Measurements from ENCODE around the gene LEPR. TPM values are rescaled to one million over a fixed set of nuclear protein-coding genes. Genes with fewer than 3 reads are reported as not detected.

The LEPR gene
- total RNA-seq, 1 experiment from 2014 or later = 3.0 TPM

- H3K27ac ChIP-seq (ENCODE audit: low read length) = no peak overlapping the region
- no peak overlapping the region for H3K4me3 ChIP-seq (ENCODE audit: low read depth in 2 of 2, low read length in 2 of 2)
- intact Hi-C loops (cut with micrococcal nuclease; ENCODE audit: unreplicated experiment) = no loop called here
- POLR2A ChIA-PET = no interaction called here
- DNase-seq (ENCODE audit: low read depth, low spot score) (no peak), ATAC-seq (no peak)
- BruUV-seq (replicated peaks) = no TSS peak
- CTCF ChIA-PET = no interaction called here
- no peaks in the 10 kb centered on the region for H3K36me3 ChIP-seq (ENCODE audit: control insufficient read depth, insufficient read depth, low read length)
- TF ChIP-seq POLR2AphosphoS5 (IDR thresholded peaks at IDR 0.05; ENCODE audit: low read depth, low read length) (no peak), REST (IDR thresholded peaks at IDR 0.05; ENCODE audit: insufficient read depth in 1 of 2, low read depth in 2 of 2, low read length in 1 of 2) (no peak), TCF7L2 (IDR thresholded peaks at IDR 0.05; ENCODE audit: low read depth, low read length) (no peak), CTCF (IDR thresholded peaks at IDR 0.05) (no peak), SIN3A (IDR thresholded peaks at IDR 0.05; ENCODE audit: borderline replicate concordance, insufficient read depth, low read depth, low read length) (no peak)
- in situ Hi-C loops (cut with HindIII; ENCODE audit: low pct_unique_long_range_greater_than_20kb, low sequenced_read_pairs) = no loop called here
- H3K27me3 ChIP-seq (ENCODE audit: control insufficient read depth, insufficient read depth, low read length) = no peaks in the 10 kb centered on the region
- no peaks in the 10 kb centered on the region for H3K4me1 ChIP-seq (ENCODE audit: control insufficient read depth, insufficient read depth, low read length)
- no peaks in the 10 kb centered on the region for H3K9me3 ChIP-seq (ENCODE audit: control insufficient read depth, insufficient read depth, low read depth, low read length)
Measured at GRCh38 chr1:65399003-65399402, 21.5 kb upstream of the LEPR start.

- no peaks in the 10 kb centered on the region for H3K4me1 ChIP-seq (ENCODE audit: control insufficient read depth, insufficient read depth, low read length)
- ATAC-seq = no peak
- intact Hi-C loops (cut with micrococcal nuclease; ENCODE audit: unreplicated experiment) (no loop called here), in situ Hi-C loops (cut with HindIII; ENCODE audit: low pct_unique_long_range_greater_than_20kb, low sequenced_read_pairs) (no loop called here)
- no TSS peak for BruUV-seq (replicated peaks)
- CTCF ChIA-PET = no interaction called here
- H3K27ac ChIP-seq (ENCODE audit: low read length) = no peak overlapping the region
- no peak for TF ChIP-seq TCF7L2 (IDR thresholded peaks at IDR 0.05; ENCODE audit: low read depth, low read length)
- TF ChIP-seq SIN3A (IDR thresholded peaks at IDR 0.05; ENCODE audit: borderline replicate concordance, insufficient read depth, low read depth, low read length) = no peak
- TF ChIP-seq REST (IDR thresholded peaks at IDR 0.05; ENCODE audit: insufficient read depth in 1 of 2, low read depth in 2 of 2, low read length in 1 of 2) = no peak
- no peak for TF ChIP-seq CTCF (IDR thresholded peaks at IDR 0.05)
- no peak for TF ChIP-seq POLR2AphosphoS5 (IDR thresholded peaks at IDR 0.05; ENCODE audit: low read depth, low read length)
- no peak for DNase-seq (ENCODE audit: low read depth, low spot score)
- no peaks in the 10 kb centered on the region for H3K9me3 ChIP-seq (ENCODE audit: control insufficient read depth, insufficient read depth, low read depth, low read length)
- POLR2A ChIA-PET = no interaction called here
- no peak overlapping the region for H3K4me3 ChIP-seq (ENCODE audit: low read depth in 2 of 2, low read length in 2 of 2)
- H3K36me3 ChIP-seq (ENCODE audit: control insufficient read depth, insufficient read depth, low read length) = no peaks in the 10 kb centered on the region
- no peaks in the 10 kb centered on the region for H3K27me3 ChIP-seq (ENCODE audit: control insufficient read depth, insufficient read depth, low read length)
Measured at GRCh38 chr1:65401612-65402011, 18.9 kb upstream of the LEPR start.
